Measurements from ENCODE around the gene ABCC4. TPM values are rescaled to one million over a fixed set of nuclear protein-coding genes. Genes with fewer than 3 reads are reported as not detected.

ABCC4 gene
- total RNA-seq, 2 donors from 2014 or later, result 11.4 to 14.7 TPM

- intact Hi-C loops (cut with DNase I), result no loop called here
- Histone ChIP-seq H3K36me3 (no peaks in the 10 kb centered on the region), H3K9me3 (no peaks in the 10 kb centered on the region), H3K27ac (no peak overlapping the region), H3K9ac (ENCODE audit: low read depth in 2 of 2, low read length in 2 of 2) (no peak overlapping the region), H3K4me3 (no peak overlapping the region), H3K27me3 (no peaks in the 10 kb centered on the region), H3K4me1 (no peaks in the 10 kb centered on the region)
- no peak for DNase-seq
- TF ChIP-seq, protein P1, sequence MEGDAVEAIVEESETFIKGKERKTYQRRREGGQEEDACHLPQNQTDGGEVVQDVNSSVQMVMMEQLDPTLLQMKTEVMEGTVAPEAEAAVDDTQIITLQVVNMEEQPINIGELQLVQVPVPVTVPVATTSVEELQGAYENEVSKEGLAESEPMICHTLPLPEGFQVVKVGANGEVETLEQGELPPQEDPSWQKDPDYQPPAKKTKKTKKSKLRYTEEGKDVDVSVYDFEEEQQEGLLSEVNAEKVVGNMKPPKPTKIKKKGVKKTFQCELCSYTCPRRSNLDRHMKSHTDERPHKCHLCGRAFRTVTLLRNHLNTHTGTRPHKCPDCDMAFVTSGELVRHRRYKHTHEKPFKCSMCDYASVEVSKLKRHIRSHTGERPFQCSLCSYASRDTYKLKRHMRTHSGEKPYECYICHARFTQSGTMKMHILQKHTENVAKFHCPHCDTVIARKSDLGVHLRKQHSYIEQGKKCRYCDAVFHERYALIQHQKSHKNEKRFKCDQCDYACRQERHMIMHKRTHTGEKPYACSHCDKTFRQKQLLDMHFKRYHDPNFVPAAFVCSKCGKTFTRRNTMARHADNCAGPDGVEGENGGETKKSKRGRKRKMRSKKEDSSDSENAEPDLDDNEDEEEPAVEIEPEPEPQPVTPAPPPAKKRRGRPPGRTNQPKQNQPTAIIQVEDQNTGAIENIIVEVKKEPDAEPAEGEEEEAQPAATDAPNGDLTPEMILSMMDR (IDR thresholded peaks at IDR 0.05), result no peak
Measured at GRCh38 chr13:95044452-95045205, 256.6 kb downstream of the ABCC4 start.

- no peaks in the 10 kb centered on the region for H3K36me3 ChIP-seq
- TF ChIP-seq, protein P1 (IDR thresholded peaks at IDR 0.05), result no peak
- intact Hi-C loops (cut with DNase I), result no loop called here
- H3K9me3 ChIP-seq, result no peaks in the 10 kb centered on the region
- no peak overlapping the region for H3K4me3 ChIP-seq
- no peaks in the 10 kb centered on the region for H3K4me1 ChIP-seq
- no peak overlapping the region for H3K27ac ChIP-seq
- no peaks in the 10 kb centered on the region for H3K27me3 ChIP-seq
- DNase-seq, result no peak
- H3K9ac ChIP-seq (ENCODE audit: low read depth in 2 of 2, low read length in 2 of 2), result no peak overlapping the region
Measured at GRCh38 chr13:95039415-95039814, 261.8 kb downstream of the ABCC4 start.

GRCh38 chr13:95038949-95039348 lies 262.3 kb downstream of the ABCC4 start:
- Histone ChIP-seq H3K4me3 (no peak overlapping the region), H3K36me3 (no peaks in the 10 kb centered on the region), H3K27me3 (no peaks in the 10 kb centered on the region), H3K9ac (ENCODE audit: low read depth in 2 of 2, low read length in 2 of 2) (no peak overlapping the region), H3K9me3 (no peaks in the 10 kb centered on the region), H3K27ac (no peak overlapping the region), H3K4me1 (no peaks in the 10 kb centered on the region)
- intact Hi-C loops (cut with DNase I), result no loop called here
- DNase-seq, result no peak
- TF ChIP-seq, protein P1 (IDR thresholded peaks at IDR 0.05), result no peak

DNA sequence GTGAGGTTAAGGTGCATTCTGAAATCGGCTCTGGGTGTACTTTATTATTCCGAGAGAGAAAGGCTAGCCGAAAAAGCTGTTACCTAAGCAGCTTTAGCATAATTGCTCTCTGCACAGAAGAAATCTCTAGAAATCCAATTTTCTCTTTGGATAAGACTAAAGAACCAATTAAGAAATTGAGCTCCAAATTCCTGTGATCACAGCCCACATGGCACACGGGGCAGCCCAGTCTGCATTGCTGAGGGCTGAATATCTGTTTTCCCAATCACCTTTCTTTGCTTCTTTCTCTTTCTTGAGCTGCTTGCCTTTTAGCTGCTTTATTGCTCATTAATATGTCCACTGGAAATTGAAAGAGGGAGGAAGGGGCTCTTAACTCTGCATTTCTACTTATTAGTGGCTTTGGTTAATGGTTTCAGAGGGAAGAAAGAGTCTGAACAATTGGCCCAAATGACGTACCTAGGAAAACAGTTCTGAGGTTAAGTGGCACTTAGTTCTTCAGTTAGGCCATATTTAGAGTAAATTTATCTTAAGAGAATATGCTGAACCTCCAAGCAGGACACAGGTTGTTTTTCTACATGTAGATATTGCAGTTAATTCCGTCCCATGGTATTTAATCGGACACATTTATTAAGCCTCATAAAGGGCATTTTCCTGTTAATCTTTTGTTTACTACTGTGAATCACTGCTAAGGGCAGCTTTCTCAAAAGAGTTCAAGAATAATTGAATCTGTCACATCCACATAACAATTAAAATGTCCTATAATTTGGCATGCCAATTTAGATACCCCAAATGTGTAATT lies 265.7 kb downstream of the ABCC4 start:
- no peaks in the 10 kb centered on the region for H3K36me3 ChIP-seq
- no peak overlapping the region for H3K9ac ChIP-seq (ENCODE audit: low read depth in 2 of 2, low read length in 2 of 2)
- TF ChIP-seq, protein P1 (IDR thresholded peaks at IDR 0.05), result no peak
- DNase-seq, result no peak
- no peaks in the 10 kb centered on the region for H3K27me3 ChIP-seq
- no peak overlapping the region for H3K27ac ChIP-seq
- no peaks in the 10 kb centered on the region for H3K9me3 ChIP-seq
- H3K4me1 ChIP-seq, result no peaks in the 10 kb centered on the region
- intact Hi-C loops (cut with DNase I), result no loop called here
- no peak overlapping the region for H3K4me3 ChIP-seq

DNA sequence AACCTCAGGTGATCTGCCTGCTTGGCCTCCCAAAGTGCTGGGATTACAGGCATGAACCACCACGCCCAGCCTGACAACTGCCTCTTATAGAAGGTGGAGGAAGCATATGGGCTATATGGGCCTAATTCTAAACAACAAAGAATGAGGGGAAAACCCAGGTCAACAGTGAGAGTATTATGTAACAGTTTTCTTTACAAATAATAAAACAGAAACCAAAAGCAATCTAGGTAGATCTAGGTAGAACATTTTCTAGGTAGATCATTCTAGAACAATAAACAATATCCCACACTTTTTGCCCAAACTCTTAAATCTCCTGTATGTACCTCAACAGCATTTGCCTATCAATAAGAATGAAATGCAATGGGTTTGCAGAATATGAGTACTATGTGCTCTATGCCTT lies 267.4 kb downstream of the ABCC4 start:
- Histone ChIP-seq H3K27ac (no peak overlapping the region), H3K4me3 (no peak overlapping the region), H3K36me3 (no peaks in the 10 kb centered on the region), H3K27me3 (no peaks in the 10 kb centered on the region), H3K4me1 (no peaks in the 10 kb centered on the region), H3K9me3 (no peaks in the 10 kb centered on the region), H3K9ac (ENCODE audit: low read depth in 2 of 2, low read length in 2 of 2) (no peak overlapping the region)
- TF ChIP-seq, protein P1 (IDR thresholded peaks at IDR 0.05), result no peak
- intact Hi-C loops (cut with DNase I), result no loop called here
- no peak for DNase-seq
